ENCODE data around the gene HAUS3.

DNA sequence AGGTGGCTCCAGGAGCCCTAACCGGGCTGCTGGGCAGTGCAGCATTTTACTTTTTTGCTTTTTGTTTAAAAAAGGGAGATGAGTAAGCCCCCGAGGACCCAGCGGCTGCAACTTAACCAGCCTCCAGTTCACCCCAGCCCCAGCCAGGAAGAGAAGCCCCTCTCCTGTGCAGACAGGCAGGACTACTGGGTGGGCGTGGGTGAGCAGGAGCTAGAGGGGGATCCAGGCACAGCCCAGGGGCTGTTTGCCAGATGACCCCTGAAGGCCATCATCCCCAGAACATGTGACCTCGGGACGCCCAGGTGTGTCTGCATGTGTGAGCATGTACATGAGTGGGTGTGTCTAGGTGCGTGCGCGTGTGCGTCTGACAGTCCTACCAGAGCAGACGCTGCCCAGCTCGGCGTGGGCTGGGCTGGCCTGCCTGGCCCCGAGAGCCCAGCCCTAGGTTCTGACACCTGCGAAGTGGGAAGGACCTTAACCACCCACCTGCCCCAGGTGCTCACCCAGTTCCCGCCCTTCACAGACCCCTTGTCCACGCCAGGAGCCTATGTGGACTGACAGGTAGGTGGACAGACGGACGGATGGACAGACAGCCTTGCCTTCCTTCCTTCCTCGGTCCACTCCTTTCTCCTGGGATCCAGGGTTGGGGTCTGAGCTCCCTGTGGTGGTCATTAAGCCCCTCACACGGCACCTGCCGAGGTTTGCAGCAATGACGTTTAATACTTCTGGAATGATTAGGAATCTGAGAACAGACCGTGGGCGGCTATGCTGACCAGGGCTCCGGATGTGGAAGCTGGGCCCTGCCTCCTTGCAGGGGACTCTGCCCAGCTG lies 7.8 kb upstream of the HAUS3 start:
- TF ChIP-seq, protein P1, sequence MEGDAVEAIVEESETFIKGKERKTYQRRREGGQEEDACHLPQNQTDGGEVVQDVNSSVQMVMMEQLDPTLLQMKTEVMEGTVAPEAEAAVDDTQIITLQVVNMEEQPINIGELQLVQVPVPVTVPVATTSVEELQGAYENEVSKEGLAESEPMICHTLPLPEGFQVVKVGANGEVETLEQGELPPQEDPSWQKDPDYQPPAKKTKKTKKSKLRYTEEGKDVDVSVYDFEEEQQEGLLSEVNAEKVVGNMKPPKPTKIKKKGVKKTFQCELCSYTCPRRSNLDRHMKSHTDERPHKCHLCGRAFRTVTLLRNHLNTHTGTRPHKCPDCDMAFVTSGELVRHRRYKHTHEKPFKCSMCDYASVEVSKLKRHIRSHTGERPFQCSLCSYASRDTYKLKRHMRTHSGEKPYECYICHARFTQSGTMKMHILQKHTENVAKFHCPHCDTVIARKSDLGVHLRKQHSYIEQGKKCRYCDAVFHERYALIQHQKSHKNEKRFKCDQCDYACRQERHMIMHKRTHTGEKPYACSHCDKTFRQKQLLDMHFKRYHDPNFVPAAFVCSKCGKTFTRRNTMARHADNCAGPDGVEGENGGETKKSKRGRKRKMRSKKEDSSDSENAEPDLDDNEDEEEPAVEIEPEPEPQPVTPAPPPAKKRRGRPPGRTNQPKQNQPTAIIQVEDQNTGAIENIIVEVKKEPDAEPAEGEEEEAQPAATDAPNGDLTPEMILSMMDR (IDR thresholded peaks at IDR 0.05; ENCODE audit: poor library complexity), result no peak
- TF ChIP-seq EZH2 (IDR thresholded peaks at IDR 0.05; ENCODE audit: borderline replicate concordance), result no peak
- TF ChIP-seq EZH2phosphoT487 (IDR thresholded peaks at IDR 0.05; ENCODE audit: low read depth, severe bottlenecking, unreplicated experiment), result no peak

Measured in hepatocyte (in vitro differentiated cells).